ENCODE results near the gene NT5M. TPM values are rescaled to one million over a fixed set of nuclear protein-coding genes. Genes with fewer than 3 reads are reported as not detected.

The NT5M gene
- polyA plus RNA-seq, 2 of the 4 experiments (the other 2 are of a cell fraction): 5.3 to 5.9 TPM

DNA sequence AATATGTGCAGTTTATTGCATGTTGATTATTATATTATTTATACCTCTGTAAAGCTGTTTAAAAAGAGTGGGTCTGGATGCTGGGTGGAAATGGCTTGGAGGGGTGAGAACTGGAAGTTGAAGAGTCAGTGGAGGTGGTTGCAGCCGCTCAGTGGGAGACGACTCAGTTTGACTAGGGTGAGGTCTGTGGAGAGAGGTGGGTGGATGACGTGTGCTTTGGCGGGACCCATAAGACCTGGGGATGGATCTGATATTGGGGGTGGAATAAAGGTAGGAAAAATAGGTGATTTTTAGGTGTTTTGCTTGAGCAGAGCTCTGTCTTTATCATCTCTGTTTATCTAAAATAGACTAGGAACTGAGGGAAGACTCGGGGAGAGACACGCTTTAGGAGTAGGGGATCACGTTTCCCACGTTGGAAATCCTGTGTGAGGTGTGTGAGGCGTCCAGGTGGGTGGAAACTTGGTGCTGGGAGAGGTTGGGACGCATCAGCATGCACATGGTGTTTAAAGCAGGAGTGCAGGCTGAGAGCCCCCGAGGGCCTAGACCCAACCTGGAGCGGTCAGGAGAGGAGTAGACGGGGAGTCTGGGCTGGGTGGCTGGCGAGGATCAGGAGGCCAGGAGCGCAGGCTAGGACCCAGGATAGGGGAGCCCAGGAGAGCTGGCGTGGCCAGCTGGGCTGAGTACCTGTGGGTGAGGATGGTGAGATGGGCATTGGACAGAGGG is 17.2 kb downstream of the NT5M start:
- TF ChIP-seq HDAC2 (IDR thresholded peaks at IDR 0.05) (no peak), ZC3H11A (IDR thresholded peaks at IDR 0.05) (no peak)
- FAIRE-seq (no peak), ATAC-seq (no peak), DNase-seq (ENCODE audit: low read depth in 1 of 2, low spot score in 1 of 2) (no peak)
- H3K4me1 ChIP-seq: no peaks in the 10 kb centered on the region
- H3K9me3 ChIP-seq: no peaks in the 10 kb centered on the region
- POLR2A ChIA-PET: no interaction called here
- H3K4me2 ChIP-seq: no peak overlapping the region
- no peak overlapping the region for H3K27ac ChIP-seq
- no peak overlapping the region for H3K4me3 ChIP-seq
- 81% methylated on average over 16 of the region's 16 CpGs for WGBS (ENCODE audit: missing lambda C conversion rate)
- CTCF ChIA-PET: interaction anchor here (0.7 to 2.1 kb wide), 3 partner anchors 34 to 329 kb away, joined by 3 to 5 read pairs (median 4); no protein-coding TSS in a partner anchor

DNA sequence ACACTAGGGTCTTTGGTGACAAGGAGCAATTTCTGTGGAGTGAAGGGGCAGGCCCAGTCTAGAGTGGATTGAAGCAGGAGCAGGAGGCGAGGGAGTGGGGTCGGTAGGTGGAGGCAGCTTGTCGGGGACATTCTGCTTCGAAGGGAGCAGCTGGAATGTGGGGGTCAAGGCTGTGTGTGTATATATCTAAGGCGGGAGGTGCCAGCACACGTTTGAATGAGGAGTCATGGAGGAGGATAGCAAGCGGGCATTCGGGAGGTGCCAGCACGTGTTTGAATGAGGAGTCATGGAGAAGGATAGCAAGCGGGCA is 17.7 kb downstream of the NT5M start:
- no peak overlapping the region for H3K4me3 ChIP-seq
- 84% methylated on average over 10 of the region's 10 CpGs for WGBS (ENCODE audit: missing lambda C conversion rate)
- ChIA-PET POLR2A (no interaction called here), CTCF (interaction anchor here (0.7 to 2.1 kb wide), 2 partner anchors 33 to 251 kb away, joined by 4 to 5 read pairs; no protein-coding TSS in a partner anchor)
- no peak overlapping the region for H3K27ac ChIP-seq
- no peak for FAIRE-seq
- H3K9me3 ChIP-seq: no peaks in the 10 kb centered on the region
- no peak overlapping the region for H3K4me2 ChIP-seq
- no peak for TF ChIP-seq RARB (CRISPR knock-in tag; IDR thresholded peaks at IDR 0.05)
- no peak for TF ChIP-seq HDAC2 (IDR thresholded peaks at IDR 0.05)
- no peak for TF ChIP-seq MYC (IDR thresholded peaks at IDR 0.05; ENCODE audit: borderline replicate concordance, low read length)
- TF ChIP-seq, protein P1, sequence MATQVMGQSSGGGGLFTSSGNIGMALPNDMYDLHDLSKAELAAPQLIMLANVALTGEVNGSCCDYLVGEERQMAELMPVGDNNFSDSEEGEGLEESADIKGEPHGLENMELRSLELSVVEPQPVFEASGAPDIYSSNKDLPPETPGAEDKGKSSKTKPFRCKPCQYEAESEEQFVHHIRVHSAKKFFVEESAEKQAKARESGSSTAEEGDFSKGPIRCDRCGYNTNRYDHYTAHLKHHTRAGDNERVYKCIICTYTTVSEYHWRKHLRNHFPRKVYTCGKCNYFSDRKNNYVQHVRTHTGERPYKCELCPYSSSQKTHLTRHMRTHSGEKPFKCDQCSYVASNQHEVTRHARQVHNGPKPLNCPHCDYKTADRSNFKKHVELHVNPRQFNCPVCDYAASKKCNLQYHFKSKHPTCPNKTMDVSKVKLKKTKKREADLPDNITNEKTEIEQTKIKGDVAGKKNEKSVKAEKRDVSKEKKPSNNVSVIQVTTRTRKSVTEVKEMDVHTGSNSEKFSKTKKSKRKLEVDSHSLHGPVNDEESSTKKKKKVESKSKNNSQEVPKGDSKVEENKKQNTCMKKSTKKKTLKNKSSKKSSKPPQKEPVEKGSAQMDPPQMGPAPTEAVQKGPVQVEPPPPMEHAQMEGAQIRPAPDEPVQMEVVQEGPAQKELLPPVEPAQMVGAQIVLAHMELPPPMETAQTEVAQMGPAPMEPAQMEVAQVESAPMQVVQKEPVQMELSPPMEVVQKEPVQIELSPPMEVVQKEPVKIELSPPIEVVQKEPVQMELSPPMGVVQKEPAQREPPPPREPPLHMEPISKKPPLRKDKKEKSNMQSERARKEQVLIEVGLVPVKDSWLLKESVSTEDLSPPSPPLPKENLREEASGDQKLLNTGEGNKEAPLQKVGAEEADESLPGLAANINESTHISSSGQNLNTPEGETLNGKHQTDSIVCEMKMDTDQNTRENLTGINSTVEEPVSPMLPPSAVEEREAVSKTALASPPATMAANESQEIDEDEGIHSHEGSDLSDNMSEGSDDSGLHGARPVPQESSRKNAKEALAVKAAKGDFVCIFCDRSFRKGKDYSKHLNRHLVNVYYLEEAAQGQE (IDR thresholded peaks at IDR 0.05): no peak
- no peak for TF ChIP-seq GATA3 (IDR thresholded peaks at IDR 0.05; ENCODE audit: borderline replicate concordance)
- TF ChIP-seq POLR2A (IDR thresholded peaks at IDR 0.05; ENCODE audit: low read length): no peak
- TF ChIP-seq, protein P2, sequence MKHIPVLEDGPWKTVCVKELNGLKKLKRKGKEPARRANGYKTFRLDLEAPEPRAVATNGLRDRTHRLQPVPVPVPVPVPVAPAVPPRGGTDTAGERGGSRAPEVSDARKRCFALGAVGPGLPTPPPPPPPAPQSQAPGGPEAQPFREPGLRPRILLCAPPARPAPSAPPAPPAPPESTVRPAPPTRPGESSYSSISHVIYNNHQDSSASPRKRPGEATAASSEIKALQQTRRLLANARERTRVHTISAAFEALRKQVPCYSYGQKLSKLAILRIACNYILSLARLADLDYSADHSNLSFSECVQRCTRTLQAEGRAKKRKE (CRISPR knock-in tag; IDR thresholded peaks at IDR 0.05; ENCODE audit: low read depth): no peak
- TF ChIP-seq NFE2L2 (conservative IDR thresholded peaks at IDR 0.05; ENCODE audit: low read length): no peak
- no peak for TF ChIP-seq BHLHE40 (IDR thresholded peaks at IDR 0.05; ENCODE audit: low read depth, low read length)
- TF ChIP-seq CHD2 (IDR thresholded peaks at IDR 0.05; ENCODE audit: low read length, partially characterized antibody): no peak
- ATAC-seq: no peak
- no peak for DNase-seq (ENCODE audit: low read depth in 1 of 2, low spot score in 1 of 2)
- no peaks in the 10 kb centered on the region for H3K4me1 ChIP-seq

DNA sequence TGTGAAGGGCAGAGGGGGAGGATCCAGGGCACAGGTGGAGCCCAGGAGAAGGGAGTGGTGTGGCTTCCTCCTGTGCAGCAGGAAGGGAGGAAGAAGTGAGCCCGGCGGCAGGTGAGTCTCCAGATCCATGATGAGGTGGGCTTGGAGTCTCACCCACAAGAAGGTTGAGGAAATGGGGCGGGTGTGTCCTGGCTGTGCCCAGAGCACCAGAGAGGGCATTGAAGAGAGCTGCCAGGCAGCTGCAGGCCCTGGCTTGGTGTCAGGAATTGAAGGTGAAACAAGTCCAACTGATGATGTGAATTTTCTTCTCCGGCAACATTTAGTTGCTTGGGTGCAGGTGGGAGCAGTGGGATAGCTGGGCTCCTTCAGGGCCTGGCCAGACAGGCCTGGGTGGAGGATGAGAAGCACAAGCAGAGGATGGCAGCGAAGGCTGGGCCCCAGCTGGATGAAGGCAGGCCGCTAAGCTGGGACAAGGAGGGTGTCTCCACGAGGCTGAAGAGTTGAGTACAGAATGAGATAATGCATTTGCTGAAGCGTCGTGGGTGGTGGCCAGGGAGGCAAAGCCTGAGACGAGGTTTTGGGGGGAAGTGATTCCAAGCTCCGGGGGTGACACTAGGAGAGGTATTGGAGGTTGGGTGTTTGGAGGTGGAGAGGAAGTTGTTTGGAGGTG is 18.3 kb downstream of the NT5M start:
- Histone ChIP-seq H3K4me2 (no peak overlapping the region), H3K9me3 (no peaks in the 10 kb centered on the region), H3K27ac (no peak overlapping the region), H3K4me1 (no peaks in the 10 kb centered on the region), H3K4me3 (no peak overlapping the region)
- CTCF ChIA-PET: interaction anchor here (0.6 to 2.1 kb wide), 2 partner anchors 33 to 785 kb away, joined by 3 to 5 read pairs; no protein-coding TSS in a partner anchor
- no peak for DNase-seq (ENCODE audit: low read depth in 1 of 2, low spot score in 1 of 2)
- 82% methylated on average over 11 of the region's 11 CpGs for WGBS (ENCODE audit: missing lambda C conversion rate)
- TF ChIP-seq, protein P3, sequence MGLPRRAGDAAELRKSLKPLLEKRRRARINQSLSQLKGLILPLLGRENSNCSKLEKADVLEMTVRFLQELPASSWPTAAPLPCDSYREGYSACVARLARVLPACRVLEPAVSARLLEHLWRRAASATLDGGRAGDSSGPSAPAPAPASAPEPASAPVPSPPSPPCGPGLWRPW (IDR thresholded peaks at IDR 0.05): no peak
- no peak for TF ChIP-seq RNF2 (IDR thresholded peaks at IDR 0.05; ENCODE audit: borderline replicate concordance, low read depth)
- TF ChIP-seq, protein P2 (CRISPR knock-in tag; IDR thresholded peaks at IDR 0.05; ENCODE audit: low read depth): no peak
- TF ChIP-seq CBX2 (IDR thresholded peaks at IDR 0.05; ENCODE audit: borderline replicate concordance, low read depth): no peak
- peak in 1 of 2 experiments; percentile 27; a peak in 1 of 6 replicates for ATAC-seq
- POLR2A ChIA-PET: no interaction called here
- FAIRE-seq: no peak
